ENCODE data around the gene HMGB1. TPM values are rescaled to one million over a fixed set of nuclear protein-coding genes. Genes with fewer than 3 reads are reported as not detected.

Gene HMGB1
- total RNA-seq, 4 donors from 2014 or later: 93.5 to 280 (median 154) TPM

GRCh38 chr13:30479154-30479882, 13.6 kb upstream of the HMGB1 start:
- no peaks in the 10 kb centered on the region for H3K27me3 ChIP-seq
- no peak overlapping the region for H3K27ac ChIP-seq
- H3K4me3 ChIP-seq: no peak overlapping the region
- H3K4me1 ChIP-seq: no peaks in the 10 kb centered on the region
- no peaks in the 10 kb centered on the region for H3K36me3 ChIP-seq
- DNase-seq: no peak
- TF ChIP-seq CTCF (IDR thresholded peaks at IDR 0.05): no peak
- TF ChIP-seq POLR2A (IDR thresholded peaks at IDR 0.05): no peak
- H3K9me3 ChIP-seq: no peaks in the 10 kb centered on the region

- H3K36me3 ChIP-seq: no peaks in the 10 kb centered on the region
- no peak for TF ChIP-seq POLR2A (IDR thresholded peaks at IDR 0.05)
- no peak for TF ChIP-seq CTCF (IDR thresholded peaks at IDR 0.05)
- no peak overlapping the region for H3K4me3 ChIP-seq
- no peaks in the 10 kb centered on the region for H3K4me1 ChIP-seq
- H3K9me3 ChIP-seq: no peaks in the 10 kb centered on the region
- H3K27ac ChIP-seq: no peak overlapping the region
- no peaks in the 10 kb centered on the region for H3K27me3 ChIP-seq
- DNase-seq: no peak
Observed at GRCh38 chr13:30477346-30478195, 11.8 kb upstream of the HMGB1 start.

GRCh38 chr13:30473675-30474074, 7.9 kb upstream of the HMGB1 start:
- Histone ChIP-seq H3K27me3 (no peaks in the 10 kb centered on the region), H3K27ac (no peak overlapping the region), H3K9me3 (no peaks in the 10 kb centered on the region), H3K4me1 (no peaks in the 10 kb centered on the region), H3K36me3 (no peaks in the 10 kb centered on the region), H3K4me3 (no peak overlapping the region)
- DNase-seq: no peak
- no peak for TF ChIP-seq CTCF (IDR thresholded peaks at IDR 0.05)
- TF ChIP-seq POLR2A (IDR thresholded peaks at IDR 0.05): no peak

GRCh38 chr13:30466841-30467252, 1.1 kb upstream of the HMGB1 start:
- no peak for DNase-seq
- Histone ChIP-seq H3K4me3 (no peak overlapping the region), H3K4me1 (peaks cover 0 to 17% (median 10%) of the 10 kb centered on the region in 4 donors), H3K27ac (no peak overlapping the region), H3K27me3 (no peaks in the 10 kb centered on the region), H3K9me3 (peaks cover 0 to 4% (median 0%) of the 10 kb centered on the region in 4 donors), H3K36me3 (peaks cover 0 to 13% (median 0%) of the 10 kb centered on the region in 3 donors)
- TF ChIP-seq POLR2A (IDR thresholded peaks at IDR 0.05) (no peak), CTCF (IDR thresholded peaks at IDR 0.05) (no peak)

GRCh38 chr13:30466358-30466714, 600 bp upstream of the HMGB1 start:
- peaks cover 0 to 17% (median 10%) of the 10 kb centered on the region in 4 donors for H3K4me1 ChIP-seq
- TF ChIP-seq POLR2A (IDR thresholded peaks at IDR 0.05) (no peak), CTCF (IDR thresholded peaks at IDR 0.05) (no peak)
- peak overlapping the region in 3 of 4 donors; percentile 89 to 99 (median 93) for H3K4me3 ChIP-seq
- H3K9me3 ChIP-seq: peaks cover 0 to 4% (median 0%) of the 10 kb centered on the region in 4 donors
- no peak for DNase-seq
- H3K27ac ChIP-seq: peak overlapping the region in 2 of 4 donors; percentile 100
- no peaks in the 10 kb centered on the region for H3K27me3 ChIP-seq
- peaks cover 0 to 16% (median 0%) of the 10 kb centered on the region in 3 donors for H3K36me3 ChIP-seq

All from Peyer's patch (tissue), 4 donors.